Measurements from ENCODE around the gene RTP1.
"Not testable (repeated sequence)": the region's sequence is repeated elsewhere in the genome, so short reads cannot be mapped to it uniquely, and the experiment has no call there.

DNA sequence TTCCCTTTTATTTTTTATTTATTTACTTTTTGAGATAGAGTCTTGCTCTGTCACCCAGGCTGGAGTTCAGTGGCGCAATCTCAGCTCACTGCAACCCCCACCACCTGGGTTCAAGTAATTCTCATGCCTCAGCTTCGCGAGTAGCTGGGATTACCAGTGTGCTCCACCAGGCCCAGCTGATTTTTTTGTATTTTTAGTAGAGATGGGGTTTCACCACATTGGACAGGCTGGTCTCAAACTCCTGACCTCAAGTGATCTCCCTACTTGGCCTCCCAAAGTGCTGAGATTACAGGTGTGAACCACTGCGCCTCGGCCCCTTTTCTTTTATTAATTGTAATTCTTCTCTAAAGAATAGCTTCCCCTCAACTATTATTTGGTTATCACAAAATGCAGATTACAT lies 26.4 kb upstream of the RTP1 start:
- TF ChIP-seq SP1 (IDR thresholded peaks at IDR 0.05); FOXM1 (IDR thresholded peaks at IDR 0.05; ENCODE audit: borderline replicate concordance); BHLHE40 (IDR thresholded peaks at IDR 0.05; ENCODE audit: borderline replicate concordance); NFRKB (IDR thresholded peaks at IDR 0.05); CTBP1 (IDR thresholded peaks at IDR 0.05; ENCODE audit: borderline replicate concordance); ELF4 (IDR thresholded peaks at IDR 0.05); FOXA1 (IDR thresholded peaks at IDR 0.05); TARDBP (IDR thresholded peaks at IDR 0.05); ARNT (IDR thresholded peaks at IDR 0.05); SUZ12 (IDR thresholded peaks at IDR 0.05); FOXK2 (IDR thresholded peaks at IDR 0.05); HDGF (IDR thresholded peaks at IDR 0.05; ENCODE audit: borderline replicate concordance): not testable (repeated sequence)
- TF ChIP-seq, protein P1, sequence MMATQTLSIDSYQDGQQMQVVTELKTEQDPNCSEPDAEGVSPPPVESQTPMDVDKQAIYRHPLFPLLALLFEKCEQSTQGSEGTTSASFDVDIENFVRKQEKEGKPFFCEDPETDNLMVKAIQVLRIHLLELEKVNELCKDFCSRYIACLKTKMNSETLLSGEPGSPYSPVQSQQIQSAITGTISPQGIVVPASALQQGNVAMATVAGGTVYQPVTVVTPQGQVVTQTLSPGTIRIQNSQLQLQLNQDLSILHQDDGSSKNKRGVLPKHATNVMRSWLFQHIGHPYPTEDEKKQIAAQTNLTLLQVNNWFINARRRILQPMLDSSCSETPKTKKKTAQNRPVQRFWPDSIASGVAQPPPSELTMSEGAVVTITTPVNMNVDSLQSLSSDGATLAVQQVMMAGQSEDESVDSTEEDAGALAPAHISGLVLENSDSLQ (IDR thresholded peaks at IDR 0.05): not testable (repeated sequence)

Data from HEK293T (cell line).